Peyer's patch (tissue), 4 donors: Measurements from ENCODE around the gene LIMS2.

Experiments
- CTCF ChIP-seq, 6 experiments: fragments of 450-650 bp in 4 of 6; fragments of 200-600 bp in 2 of 6; sonication (generic) in 1 of 6; IDR thresholded peaks; one replicate each; pipeline ENCODE4 v1.5.1; 2017 to 2019; ENCODE audit warnings: antibody characterized with exemption in 6 of 6, mild to moderate bottlenecking in 3 of 6, moderate library complexity in 1 of 6
- POLR2A ChIP-seq, 2 donors: fragments of 450-650 bp; IDR thresholded peaks; one replicate each; pipeline ENCODE4 v1.5.1; 2017; ENCODE audit warnings: antibody characterized with exemption in 2 of 2, mild to moderate bottlenecking in 2 of 2, moderate library complexity in 2 of 2

DNA sequence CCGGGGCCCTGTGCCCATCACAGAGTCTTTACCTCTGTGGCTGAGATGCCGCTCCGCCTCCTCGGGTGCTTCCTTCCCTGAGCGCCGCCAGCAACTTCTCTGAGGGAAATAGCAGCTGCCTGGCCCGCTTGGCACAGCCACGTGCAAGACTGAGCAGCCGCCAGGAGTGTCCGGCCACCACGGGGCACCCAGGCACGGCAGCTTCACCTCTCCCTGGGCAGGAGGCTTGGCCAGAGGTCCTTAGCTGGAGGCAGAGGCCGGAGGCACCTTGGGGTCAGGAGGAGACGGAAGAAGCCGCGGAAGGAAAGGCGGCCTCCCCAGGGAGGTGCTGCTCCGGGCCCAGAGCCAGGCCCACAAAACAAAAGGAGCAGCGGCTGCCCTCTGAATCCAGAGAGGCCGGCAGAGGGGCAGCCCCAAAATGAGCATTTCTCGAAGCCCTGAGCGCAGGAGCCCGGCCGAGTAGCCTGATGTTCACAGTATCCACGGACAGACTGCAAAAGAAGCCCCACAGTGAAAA is 6.0 kb upstream of the LIMS2 start:
- no peak for TF ChIP-seq CTCF (IDR thresholded peaks at IDR 0.05)
- no peak for TF ChIP-seq POLR2A (IDR thresholded peaks at IDR 0.05)
